A673 (cell line): ENCODE results near the gene GPR84. TPM values are rescaled to one million over a fixed set of nuclear protein-coding genes. Genes with fewer than 3 reads are reported as not detected.

ENCODE experiments used
- BruUV-seq: library from RNA; stranded (reverse); fragments of 400-500 nt; replicated peaks from 2 replicates; lab custom pipeline; 2021; lab: Mats Ljungman, UMichigan
- CTCF ChIA-PET: fragments of 300-600 bp; sonication (Branson Sonifier 250); formaldehyde crosslinking; loops from one replicate; lab custom pipeline; 2022; ENCODE audit warnings: antibody characterized with exemption; lab: Charles Lee
- POLR2A ChIA-PET: fragments of 300-600 bp; sonication (Branson Sonifier 250); formaldehyde crosslinking; loops from one replicate; lab custom pipeline; 2022; ENCODE audit warnings: antibody characterized with exemption; ENCODE audit not compliant: low non-redundant PET; lab: Charles Lee
- DNase-seq: peaks from one replicate; pipeline ENCODE4 v3.0.0-alpha.2; 2015; ENCODE audit warnings: low spot score
- H3K27ac ChIP-seq: fragments of 200-600 bp; sonication (generic); 2 replicates; pipeline ENCODE4 v1.5.1; 2016; ENCODE audit warnings: mixed run types, low read depth, mild to moderate bottlenecking, mixed read lengths, antibody characterized with exemption, low read length; ENCODE audit not compliant: poor library complexity, severe bottlenecking
- H3K27me3 ChIP-seq: fragments of 200-600 bp; sonication (generic); replicated peaks from 2 replicates; pipeline ENCODE4 v1.6.1; 2017; ENCODE audit warnings: mixed run types, low read depth, mild to moderate bottlenecking, mixed read lengths, antibody characterized with exemption, low read length; ENCODE audit not compliant: insufficient read depth, poor library complexity
- H3K36me3 ChIP-seq: fragments of 200-600 bp; sonication (generic); 2 replicates; pipeline ENCODE4 v1.6.1; 2016; ENCODE audit warnings: mixed run types, mild to moderate bottlenecking, mixed read lengths, antibody characterized with exemption, low read length; ENCODE audit not compliant: insufficient read depth, poor library complexity, severe bottlenecking
- H3K4me1 ChIP-seq: fragments of 200-600 bp; sonication (generic); 2 replicates; pipeline ENCODE4 v1.6.1; 2017; ENCODE audit warnings: mixed run types, mild to moderate bottlenecking, mixed read lengths, antibody characterized with exemption, low read length; ENCODE audit not compliant: insufficient read depth, poor library complexity, severe bottlenecking
- H3K4me3 ChIP-seq: fragments of 200-600 bp; sonication (generic); 2 replicates; pipeline ENCODE4 v1.5.1; 2016; ENCODE audit warnings: low read depth, mixed run types, mild to moderate bottlenecking, mixed read lengths, low read length; ENCODE audit not compliant: poor library complexity, severe bottlenecking
- H3K9me3 ChIP-seq: fragments of 200-600 bp; sonication (generic); 2 replicates; pipeline ENCODE4 v1.6.1; 2016; ENCODE audit warnings: mixed run types, low read depth, mild to moderate bottlenecking, mixed read lengths, antibody characterized with exemption, low read length; ENCODE audit not compliant: poor library complexity, severe bottlenecking
- CTCF ChIP-seq: fragments of 300-800, 200-600 bp; sonication (generic); conservative IDR thresholded peaks from 2 replicates; pipeline ENCODE4 v1.5.1; 2017; ENCODE audit warnings: low read depth, mild to moderate bottlenecking, antibody characterized with exemption, low read length, moderate library complexity, mixed read lengths
- EZH2 ChIP-seq: fragments of 200-600 bp; sonication (generic); IDR thresholded peaks from 2 replicates; pipeline ENCODE4 v1.6.1; 2017; ENCODE audit warnings: borderline replicate concordance, low read depth, mild to moderate bottlenecking, mixed read lengths, antibody characterized with exemption, low read length; ENCODE audit not compliant: poor library complexity, severe bottlenecking
- intact Hi-C: fragments of 100-400 bp; cut with micrococcal nuclease; formaldehyde crosslinking; loops from one replicate; pipeline ENCODE4 v1.10.0; 2022; ENCODE audit not compliant: unreplicated experiment
- total RNA-seq: library from RNA; stranded (reverse); gene quantifications from 2 replicates; pipeline ENCODE4 v1.2.3, GENCODE V29; 2021

Gene GPR84
- total RNA-seq, 1 experiment from 2014 or later = not detected

GRCh38 chr12:54381136-54381535 is 16.9 kb upstream of the GPR84 start:
- POLR2A ChIA-PET = no interaction called here
- no TSS peak for BruUV-seq
- H3K4me3 ChIP-seq = no peak overlapping the region
- intact Hi-C loops = no loop called here
- peaks cover 13% of the 10 kb centered on the region for H3K4me1 ChIP-seq
- no peaks in the 10 kb centered on the region for H3K36me3 ChIP-seq
- no peak overlapping the region for H3K27ac ChIP-seq
- CTCF ChIA-PET = interaction anchor here (0.7 to 1.1 kb wide), 2 partner anchors 18 to 51 kb away, joined by 3 to 6 read pairs; no protein-coding TSS in a partner anchor
- DNase-seq = no peak
- H3K9me3 ChIP-seq = no peaks in the 10 kb centered on the region
- H3K27me3 ChIP-seq = no peaks in the 10 kb centered on the region
- TF ChIP-seq EZH2 (no peak), CTCF (no peak)

GRCh38 chr12:54379398-54380201 is 15.3 kb upstream of the GPR84 start:
- CTCF ChIA-PET = interaction anchor here (0.5 to 1.9 kb wide), 16 partner anchors 9 to 943 kb away, joined by 3 to 33 read pairs (median 4); partner anchors contain the start of genes HOXC10 and HOXC13
- BruUV-seq = no TSS peak
- H3K4me3 ChIP-seq = peak overlapping the region; percentile 39
- TF ChIP-seq EZH2 (no peak), CTCF (peak; percentile 100)
- DNase-seq = peak; percentile 95
- peaks cover 12% of the 10 kb centered on the region for H3K4me1 ChIP-seq
- no peak overlapping the region for H3K27ac ChIP-seq
- no peaks in the 10 kb centered on the region for H3K9me3 ChIP-seq
- POLR2A ChIA-PET = interaction anchor here (0.6 kb wide), 2 partner anchors 11 to 637 kb away, joined by 3 to 5 read pairs; no protein-coding TSS in a partner anchor
- H3K27me3 ChIP-seq = no peaks in the 10 kb centered on the region
- no peaks in the 10 kb centered on the region for H3K36me3 ChIP-seq
- intact Hi-C loops = loop anchor here (1.0 to 10.0 kb wide), 2 partner anchors 8 to 395 kb away; partner anchors contain the start of gene HOXC10

- POLR2A ChIA-PET = interaction anchor here (0.6 kb wide), 1 partner anchor 638 kb away, joined by 5 read pairs; no protein-coding TSS in a partner anchor
- CTCF ChIA-PET = interaction anchor here (0.6 to 1.9 kb wide), 14 partner anchors 8 to 943 kb away, joined by 3 to 33 read pairs (median 4); partner anchors contain the start of genes HOXC10 and HOXC13
- Histone ChIP-seq H3K4me1 (peaks cover 17% of the 10 kb centered on the region), H3K4me3 (peak overlapping the region; percentile 39), H3K36me3 (no peaks in the 10 kb centered on the region), H3K27me3 (no peaks in the 10 kb centered on the region), H3K27ac (no peak overlapping the region), H3K9me3 (no peaks in the 10 kb centered on the region)
- TF ChIP-seq CTCF (no peak), EZH2 (no peak)
- DNase-seq = peak; percentile 68
- intact Hi-C loops = loop anchor here (1.0 to 10.0 kb wide), 2 partner anchors 8 to 394 kb away; partner anchors contain the start of gene HOXC10
- no TSS peak for BruUV-seq
These were observed 14.6 kb upstream of the GPR84 start for GRCh38 chr12:54378796-54379397.
